EH (cell line): ENCODE results near the gene ALDH1B1.
A peak's percentile ranks its signal among the peaks of the same experiment; 100 is the strongest.
"Not testable (repeated sequence)": the region's sequence is repeated elsewhere in the genome, so short reads cannot be mapped to it uniquely, and the experiment has no call there.

Experiments
- DNase-seq: peaks from one replicate; pipeline ENCODE4 v3.0.0-alpha.2; 2015; ENCODE audit warnings: low read depth

Gene ALDH1B1

DNA sequence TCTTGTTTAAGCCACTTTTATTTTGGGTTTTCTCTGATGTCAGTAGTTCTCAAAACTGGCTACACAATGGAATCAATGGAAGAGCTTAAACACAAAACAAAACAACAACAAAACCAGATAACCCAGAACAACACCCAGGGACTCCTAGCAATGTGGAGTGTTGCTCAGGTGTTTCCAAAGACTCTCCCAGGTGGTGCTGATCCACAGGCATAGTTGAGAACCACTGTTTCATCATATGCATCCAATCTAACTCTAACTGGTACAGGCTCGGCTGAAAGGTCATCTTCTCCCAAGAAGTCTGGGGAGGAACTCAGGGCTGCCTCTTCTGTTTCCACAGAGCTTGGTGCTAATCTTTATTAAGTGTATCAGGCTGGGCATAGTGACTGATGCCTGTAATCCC is 5.4 kb upstream of the ALDH1B1 start:
- DNase-seq: no peak

DNA sequence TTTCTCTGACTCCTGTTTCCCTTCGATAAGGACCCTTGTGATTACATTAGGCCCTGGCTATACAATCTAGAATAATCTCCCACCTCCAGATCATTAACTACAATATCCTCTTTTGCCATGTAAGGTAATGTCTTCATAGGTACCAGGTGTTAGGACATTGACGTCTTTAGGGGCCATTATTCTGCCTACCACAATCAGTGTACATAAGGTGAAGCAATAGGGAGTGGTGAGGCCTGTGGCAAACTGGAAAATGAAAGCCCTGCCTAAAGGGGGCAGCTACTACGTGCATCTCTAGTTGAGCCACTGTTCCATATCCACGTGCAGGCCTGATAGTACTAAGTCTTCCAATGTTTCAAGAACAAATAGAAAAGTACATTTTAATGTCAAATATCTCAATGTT is 4.8 kb upstream of the ALDH1B1 start:
- no peak for DNase-seq

DNA sequence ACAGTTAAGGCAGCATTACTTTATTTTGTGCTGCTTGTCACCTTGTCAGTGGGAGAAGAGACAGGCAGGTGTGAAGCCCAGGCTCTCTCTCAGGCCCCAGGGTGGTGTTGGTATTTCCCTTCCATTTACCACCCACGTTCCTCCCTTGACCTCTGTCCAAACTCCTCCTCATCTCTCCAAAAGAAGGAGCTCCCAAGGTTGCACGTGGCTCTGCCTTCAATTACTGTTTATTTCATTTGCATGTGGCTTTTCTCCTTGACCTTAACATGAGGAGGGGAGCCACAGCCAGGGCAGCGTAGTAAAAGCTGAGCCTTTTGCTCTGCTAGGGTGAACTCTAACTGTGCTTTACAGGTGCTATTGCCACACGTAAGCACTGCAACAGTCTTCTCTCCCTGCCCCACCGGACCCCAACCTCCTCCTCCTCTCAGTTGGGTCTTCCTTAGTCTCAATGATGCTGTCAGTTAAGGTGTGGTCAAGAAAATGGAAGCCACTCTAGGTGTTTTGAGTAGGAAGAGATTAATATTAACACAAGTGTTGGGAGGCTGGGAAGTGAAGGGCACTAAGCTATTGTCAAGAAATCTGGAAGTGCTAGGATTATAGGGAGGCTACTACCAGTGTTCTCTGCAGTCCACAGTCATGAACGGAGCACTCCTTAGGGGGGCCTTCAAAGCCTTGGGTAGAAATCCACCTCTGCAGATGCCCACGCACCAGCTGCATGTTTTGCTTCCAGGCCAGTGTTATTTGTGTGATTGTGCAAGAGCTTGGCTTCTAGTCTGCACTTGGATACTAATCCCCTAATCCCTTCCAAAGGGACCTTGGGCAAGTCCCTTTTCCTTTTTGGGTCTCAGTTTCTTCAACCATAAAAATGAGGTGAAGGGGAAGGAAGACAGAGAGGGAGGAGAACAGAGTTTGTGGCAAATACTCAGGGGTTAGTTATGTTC is 3.9 kb upstream of the ALDH1B1 start:
- DNase-seq: no peak

DNA sequence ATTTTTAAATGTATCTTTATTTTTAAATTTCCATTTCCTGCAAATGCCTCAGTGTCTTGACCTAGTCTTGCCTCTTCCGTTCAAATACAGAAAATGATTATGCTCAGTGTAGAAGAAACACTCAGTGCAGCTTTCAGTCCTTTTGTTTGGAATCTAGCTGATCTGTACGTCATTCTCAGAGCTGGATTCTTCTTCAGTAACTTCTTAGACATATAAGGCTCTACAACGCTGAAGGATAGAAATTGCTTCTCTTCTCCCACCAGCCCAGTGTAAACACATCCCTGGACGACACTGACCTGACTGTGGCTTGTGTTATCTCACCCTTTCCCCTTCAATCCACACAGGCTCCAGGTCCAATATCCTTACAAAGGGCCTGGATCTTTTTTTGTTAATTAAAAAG is 3.2 kb upstream of the ALDH1B1 start:
- peak; percentile 29 for DNase-seq

DNA sequence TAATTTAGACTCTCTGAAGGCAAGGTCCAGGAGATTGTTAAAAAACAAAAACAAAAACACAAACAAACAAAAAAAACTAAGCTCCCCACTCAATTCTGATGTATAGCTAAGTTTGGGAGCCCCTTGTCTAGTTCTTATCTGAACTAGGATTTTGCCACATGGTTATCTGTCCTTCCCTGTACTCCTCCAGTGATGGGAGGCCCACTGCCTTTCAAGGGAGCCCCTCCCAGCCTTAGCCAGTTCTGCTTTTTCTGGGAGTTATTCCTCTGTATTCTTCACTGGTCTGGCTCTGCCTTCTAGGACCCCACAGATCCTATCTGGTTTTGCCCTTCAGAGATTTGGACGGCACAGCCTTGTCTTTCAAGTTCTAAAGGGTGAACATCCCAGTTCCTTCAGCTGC is 2.1 kb upstream of the ALDH1B1 start:
- no peak for DNase-seq

DNA sequence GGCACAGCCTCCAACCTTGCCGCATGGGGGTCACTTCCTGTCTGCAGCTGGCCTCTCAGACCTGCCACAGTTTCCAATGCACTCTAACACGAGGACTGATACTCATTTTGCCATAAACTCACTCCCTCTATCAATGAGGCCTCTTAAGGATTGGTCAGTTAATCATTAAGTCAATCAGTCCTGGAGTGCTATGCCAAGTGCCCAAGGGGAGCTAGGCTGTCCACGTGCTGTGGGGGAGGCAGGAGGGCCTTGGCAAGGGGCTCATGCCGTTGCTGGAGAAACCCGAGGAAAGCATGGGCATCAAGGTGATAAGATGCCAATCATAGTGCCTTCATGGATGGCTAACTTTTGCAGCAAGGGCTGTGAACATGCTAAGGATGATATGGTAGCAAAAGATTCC is 1.7 kb upstream of the ALDH1B1 start:
- DNase-seq: no peak

DNA sequence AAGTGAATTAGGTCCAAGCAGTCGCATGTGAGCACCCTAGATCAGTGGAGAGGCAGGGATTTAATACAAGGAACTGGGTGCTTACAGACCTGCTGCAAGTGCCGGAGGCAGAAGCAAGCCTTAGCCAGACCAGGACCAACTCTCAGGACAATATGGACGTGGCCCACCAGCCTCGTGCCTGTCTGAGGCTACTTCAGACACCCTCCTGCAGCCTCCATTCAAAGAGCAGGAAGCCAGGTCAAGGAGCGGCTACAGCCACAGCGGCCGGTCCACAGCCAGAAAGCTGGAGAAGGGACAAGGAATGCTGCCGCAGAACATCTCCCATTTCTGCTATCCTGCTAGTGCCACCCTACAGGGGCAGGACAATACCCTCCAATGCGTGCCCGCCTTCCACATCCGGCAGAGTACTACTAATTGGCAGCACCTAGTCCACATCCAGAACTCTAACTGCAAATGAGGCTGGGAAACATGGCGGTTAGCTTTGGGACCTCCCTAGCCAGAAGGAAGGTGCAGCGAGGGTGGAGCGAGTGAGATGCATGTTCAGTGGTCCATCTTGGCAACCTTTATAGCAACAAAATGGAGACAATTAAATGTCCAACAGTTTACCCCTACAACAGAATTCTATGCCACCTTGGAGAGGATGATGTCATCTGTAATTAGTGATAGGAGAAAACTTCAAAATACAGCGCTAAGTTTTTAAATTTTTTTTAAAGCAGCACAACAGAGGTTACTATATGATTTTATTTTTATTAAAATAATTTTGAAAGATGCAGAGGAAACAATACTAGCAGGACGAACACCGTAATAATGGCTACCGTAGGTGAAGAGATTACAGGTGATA is 1.0 kb upstream of the ALDH1B1 start:
- no peak for DNase-seq

DNA sequence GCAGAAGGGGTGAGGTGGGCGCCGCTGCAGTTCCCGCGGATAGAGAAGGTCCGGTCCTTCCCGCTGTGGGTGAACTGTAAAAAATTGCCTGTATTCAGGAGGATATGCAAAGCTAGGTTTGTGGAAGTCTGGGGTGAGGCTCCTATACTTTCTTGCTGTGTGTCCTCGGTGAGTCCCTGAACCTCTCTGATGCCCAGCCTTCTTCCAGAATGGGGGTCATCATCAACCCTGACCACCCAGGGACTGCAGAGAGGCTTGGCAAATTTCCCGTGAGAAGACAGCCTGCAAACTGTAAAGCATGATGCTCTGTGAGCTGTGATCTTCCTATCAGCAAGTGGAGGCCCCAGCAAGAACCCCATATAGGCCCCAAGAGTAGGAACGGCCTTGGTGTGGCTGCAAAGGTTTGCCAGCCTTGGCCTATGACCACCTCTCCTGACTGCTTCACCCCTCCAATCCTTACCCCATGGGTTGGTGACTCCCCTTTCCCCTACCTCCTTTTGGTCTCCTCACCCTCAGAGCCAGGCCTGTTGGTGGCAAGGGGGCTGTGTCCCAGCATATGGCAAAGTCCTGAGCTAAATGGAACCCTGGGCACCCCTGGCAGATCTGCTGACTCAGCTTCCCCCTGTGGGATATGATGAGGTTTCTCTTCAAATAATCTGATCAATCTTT is 760 bp downstream of the ALDH1B1 start:
- DNase-seq: peak; percentile 18

DNA sequence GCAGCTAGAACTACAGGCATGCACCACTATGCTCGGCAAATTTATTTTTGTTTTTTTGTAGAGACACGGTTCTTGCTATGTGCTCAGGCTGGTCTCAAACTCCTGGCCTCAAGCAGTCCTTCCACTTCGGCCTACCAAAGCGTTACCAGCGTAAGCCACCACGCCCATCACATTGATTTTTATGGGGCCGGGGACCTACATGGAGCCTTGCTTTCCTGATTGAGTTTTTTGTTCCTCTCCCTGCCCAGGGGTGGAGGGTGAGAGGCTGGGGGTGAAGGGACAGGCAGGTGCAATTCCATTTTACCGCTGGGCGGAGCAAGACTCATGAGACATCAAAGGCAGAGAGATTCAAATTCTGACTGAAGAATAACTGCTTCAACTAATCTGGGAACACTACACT is 1.9 kb downstream of the ALDH1B1 start:
- DNase-seq: no peak

DNA sequence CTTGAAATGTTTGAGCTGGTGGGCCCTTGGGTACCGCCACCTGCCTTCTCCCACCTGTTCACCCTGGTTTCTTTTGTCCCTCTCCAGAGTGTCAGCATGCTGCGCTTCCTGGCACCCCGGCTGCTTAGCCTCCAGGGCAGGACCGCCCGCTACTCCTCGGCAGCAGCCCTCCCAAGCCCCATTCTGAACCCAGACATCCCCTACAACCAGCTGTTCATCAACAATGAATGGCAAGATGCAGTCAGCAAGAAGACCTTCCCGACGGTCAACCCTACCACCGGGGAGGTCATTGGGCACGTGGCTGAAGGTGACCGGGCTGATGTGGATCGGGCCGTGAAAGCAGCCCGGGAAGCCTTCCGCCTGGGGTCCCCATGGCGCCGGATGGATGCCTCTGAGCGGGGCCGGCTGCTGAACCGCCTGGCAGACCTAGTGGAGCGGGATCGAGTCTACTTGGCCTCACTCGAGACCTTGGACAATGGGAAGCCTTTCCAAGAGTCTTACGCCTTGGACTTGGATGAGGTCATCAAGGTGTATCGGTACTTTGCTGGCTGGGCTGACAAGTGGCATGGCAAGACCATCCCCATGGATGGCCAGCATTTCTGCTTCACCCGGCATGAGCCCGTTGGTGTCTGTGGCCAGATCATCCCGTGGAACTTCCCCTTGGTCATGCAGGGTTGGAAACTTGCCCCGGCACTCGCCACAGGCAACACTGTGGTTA is 3.3 kb downstream of the ALDH1B1 start:
- DNase-seq: no peak

DNA sequence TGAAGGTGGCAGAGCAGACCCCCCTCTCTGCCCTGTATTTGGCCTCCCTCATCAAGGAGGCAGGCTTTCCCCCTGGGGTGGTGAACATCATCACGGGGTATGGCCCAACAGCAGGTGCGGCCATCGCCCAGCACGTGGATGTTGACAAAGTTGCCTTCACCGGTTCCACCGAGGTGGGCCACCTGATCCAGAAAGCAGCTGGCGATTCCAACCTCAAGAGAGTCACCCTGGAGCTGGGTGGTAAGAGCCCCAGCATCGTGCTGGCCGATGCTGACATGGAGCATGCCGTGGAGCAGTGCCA is 3.8 kb downstream of the ALDH1B1 start:
- DNase-seq: no peak

DNA sequence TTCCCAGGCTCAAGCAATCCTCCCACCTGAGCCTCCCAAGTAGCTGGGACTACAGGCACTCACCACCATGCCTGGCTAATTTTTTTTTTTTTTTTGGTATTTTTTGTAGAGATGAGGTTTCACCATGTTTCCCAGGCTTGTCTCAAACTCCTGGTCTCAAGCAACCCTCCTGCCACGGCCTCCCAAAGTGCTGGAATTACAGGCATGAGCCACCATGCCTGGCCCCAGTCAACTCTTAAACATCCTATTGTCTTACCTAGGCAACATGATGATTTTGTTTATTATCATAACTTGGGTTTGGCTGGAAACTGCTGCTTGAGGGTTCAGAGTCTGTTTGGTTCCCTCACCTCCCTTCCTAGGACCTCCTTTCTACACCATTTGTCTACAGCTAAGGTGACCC is 6.7 kb downstream of the ALDH1B1 start:
- DNase-seq: not testable (repeated sequence)

DNA sequence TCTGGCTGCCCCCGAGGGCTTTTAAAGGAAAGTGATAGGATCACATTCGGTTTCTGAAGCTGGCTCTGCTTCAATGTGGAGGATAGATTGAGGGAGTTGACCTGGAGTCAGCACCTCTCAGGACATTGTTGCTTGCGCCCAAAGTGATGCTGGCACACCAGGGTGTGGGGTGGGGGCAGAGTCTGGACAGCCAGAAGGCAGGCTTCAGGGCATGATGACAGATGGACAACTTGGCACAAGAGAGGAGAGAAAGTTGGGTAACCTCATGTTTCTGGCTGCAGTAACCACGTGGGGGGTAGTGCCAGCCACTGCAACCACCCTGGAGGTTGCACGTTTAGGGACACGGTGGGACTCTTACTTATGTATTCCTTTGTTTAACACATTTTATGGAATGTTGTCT is 9.5 kb downstream of the ALDH1B1 start:
- no peak for DNase-seq

DNA sequence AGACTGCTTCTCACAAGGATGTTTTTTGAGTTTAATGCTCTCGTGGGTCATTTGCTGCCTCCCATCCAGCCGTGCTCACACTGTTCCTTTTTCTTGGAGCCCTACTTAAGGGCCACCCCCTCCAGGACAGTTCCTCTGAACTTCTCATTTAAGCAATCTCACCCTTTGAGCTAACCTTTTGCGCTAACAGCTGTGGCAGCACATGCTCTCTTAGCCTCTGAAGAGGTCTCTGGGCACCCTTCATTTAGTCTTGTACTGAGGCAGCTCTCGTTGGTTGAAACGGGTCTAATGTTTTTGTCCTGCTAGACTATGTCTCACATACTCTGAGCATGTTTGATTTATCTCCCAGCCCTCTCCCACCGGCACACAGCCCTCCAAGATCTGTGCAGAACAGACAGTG is 11.8 kb downstream of the ALDH1B1 start:
- no peak for DNase-seq

DNA sequence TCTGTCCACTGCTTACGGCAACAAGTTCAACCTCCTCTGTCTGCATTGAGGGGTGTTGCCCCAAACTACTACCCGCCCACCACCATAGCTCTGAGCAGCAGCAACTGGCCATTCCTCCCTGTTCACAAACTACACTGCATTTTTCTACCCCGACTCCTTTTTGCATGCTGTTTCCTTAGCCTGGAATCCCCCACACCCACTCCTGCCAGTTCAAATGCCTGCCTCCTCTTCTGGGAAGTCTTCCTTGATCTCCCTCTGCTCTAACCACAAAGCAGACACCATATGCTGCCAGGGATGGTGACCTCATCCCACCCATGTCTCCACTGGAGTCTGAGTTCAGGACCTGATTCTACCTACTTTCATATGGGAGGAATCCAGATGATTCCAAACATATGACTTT is 13.3 kb downstream of the ALDH1B1 start:
- peak; percentile 42 for DNase-seq

DNA sequence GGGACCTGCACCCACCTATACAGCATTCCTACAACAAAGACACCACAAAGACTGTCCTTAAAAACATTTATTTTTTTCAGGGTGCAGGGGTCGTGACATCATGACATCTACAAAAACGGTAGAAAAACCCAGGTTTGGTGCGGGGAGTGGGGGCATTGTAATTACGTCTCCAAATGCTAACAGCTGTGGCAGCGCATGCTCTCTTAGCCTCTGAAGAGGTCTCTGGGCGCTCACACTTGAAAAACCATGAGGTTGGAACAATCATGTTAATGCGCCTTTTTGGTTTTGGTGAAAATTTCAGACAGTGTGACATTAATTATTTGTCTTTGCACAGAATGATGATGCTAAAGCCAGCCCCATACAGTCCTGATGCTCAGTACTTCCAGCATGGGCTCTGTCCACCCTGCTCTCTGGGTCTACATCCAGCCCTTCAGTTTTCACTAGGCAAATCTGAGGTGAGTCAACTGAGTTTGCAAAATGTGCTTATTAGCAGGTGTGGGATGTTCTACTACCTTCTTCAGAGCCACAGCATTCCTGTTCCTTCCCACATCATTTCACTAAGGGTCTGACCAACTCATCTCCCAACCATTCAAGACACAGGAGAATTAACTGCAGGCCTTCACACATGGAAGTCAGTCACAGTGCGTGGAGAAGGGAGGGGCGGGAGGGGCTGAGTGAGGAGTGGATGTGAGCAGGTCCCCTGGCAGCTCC is 14.1 kb downstream of the ALDH1B1 start:
- DNase-seq: no peak

DNA sequence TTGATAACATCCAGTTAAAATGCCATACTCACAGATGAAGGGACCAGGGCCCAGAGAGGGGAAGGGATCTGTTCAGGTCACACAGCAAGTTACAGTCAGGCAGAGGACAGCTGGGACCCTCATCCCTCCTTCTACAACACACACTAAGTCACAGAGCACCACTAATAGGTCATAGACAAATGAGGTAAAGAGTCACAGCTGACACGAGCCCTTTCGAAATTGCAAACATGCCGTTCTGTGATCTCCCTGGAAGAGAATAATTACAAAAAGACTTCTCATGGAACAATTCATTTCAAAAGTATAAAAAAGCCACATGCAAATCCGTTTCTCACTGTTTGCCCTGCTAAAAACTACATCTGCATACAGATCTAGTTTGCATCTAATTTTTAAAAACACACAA is 16.2 kb downstream of the ALDH1B1 start:
- no peak for DNase-seq

DNA sequence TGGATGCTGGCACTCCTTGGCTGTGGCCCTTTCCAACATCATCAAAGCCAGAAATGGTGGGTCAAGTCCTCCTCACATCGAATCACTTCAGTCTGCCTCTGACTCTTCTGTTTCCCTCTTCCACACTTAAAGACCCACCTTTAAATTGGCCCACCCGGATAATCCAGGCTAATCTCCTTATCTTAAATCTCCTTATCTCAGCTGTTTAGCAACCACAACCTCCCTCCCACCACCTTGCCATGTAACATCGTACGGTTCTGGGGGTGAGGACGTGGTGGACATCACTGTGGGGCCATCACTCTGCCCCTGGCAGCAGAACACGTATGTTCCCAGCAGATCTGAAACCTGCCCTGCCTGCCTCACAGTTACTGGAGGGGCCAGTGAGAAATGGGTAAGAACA is 20.2 kb downstream of the ALDH1B1 start:
- no peak for DNase-seq

DNA sequence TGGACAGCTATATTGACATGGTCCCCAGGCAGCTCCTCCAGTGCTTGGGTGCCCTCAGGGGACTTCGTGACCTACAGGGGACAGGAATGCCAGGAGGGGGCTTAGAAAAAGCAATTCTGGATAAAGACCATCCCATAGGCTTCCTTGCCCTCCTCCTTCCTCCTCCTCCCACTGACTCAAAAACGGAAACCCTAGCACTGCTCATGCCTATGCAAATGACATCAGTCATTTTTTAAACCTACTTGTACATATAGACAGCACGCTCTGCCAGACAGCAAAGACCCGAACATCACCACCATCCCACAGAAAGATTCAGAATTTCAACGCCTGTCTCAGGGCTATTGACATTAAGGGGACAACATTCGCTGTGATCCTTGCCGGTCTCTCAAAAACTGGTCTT is 20.8 kb downstream of the ALDH1B1 start:
- no peak for DNase-seq

DNA sequence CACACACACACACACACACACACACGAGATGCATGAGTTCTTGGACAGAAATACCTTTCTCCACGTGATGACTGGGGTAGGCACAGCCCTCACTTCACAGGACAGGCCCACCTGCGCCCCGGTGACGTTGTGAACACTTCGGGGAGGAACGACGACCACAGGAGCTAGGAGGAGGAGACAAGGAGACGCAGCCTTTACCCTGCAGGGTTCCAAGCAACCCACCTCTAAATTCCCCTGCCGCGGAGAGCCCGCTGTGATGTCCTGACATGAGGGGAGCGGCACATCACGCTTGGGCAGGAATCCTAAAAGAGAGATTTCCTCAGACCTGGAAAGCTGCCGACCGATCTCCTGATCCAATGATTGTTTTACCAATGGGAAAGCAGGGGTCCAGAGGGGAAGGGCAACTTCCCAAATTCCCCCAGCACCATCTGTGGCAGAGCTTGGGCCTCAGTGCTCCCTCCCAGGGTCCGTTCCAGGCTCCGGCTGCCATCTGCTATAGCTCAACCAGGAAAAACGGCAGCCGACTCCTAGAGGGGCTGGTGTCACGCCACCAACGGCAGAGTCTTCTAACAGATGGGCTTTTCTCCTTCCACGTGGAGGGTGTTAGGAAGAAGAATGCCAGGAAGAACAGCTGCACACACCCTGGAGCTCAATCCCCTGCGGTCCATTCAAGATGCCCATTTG is 21.7 kb downstream of the ALDH1B1 start:
- DNase-seq: no peak

DNA sequence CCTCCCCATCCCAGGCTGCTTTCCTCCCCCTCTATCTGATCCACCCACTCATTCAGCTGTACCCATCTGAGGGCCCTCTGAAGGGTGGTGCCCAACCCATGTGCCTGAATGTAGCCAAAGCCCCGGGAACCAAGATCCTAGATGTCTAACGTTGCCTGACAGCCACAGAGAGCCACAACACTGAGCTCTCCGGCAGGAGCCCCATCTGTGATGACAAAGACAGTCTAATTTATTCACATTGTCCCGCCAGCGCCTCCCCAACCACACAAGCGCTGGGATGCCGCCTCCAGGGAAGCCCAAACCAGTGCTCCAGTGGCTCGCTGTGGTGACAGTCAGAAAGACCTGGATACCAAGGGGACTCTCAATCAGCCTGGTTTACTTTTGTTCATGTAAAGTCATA is 23.4 kb downstream of the ALDH1B1 start:
- DNase-seq: no peak
